ENCODE data around the gene KIF6.

Gene KIF6

GRCh38 chr6:39702265-39702664 lies 22.9 kb downstream of the KIF6 start:
- TF ChIP-seq CTCF (IDR thresholded peaks at IDR 0.05; ENCODE audit: insufficient read depth, low read length, poor library complexity, severe bottlenecking) (no peak), EZH2phosphoT487 (conservative IDR thresholded peaks at IDR 0.05; ENCODE audit: low read length) (no peak)
- Histone ChIP-seq H3K36me3 (ENCODE audit: low read length) (no peaks in the 10 kb centered on the region), H3K4me2 (ENCODE audit: low read depth, low read length, poor library complexity, severe bottlenecking) (no peak overlapping the region), H3F3A (ENCODE audit: insufficient read depth) (no peaks in the 10 kb centered on the region), H3K27me3 (ENCODE audit: low read length) (no peaks in the 10 kb centered on the region), H4K20me1 (ENCODE audit: low read depth, low read length) (no peaks in the 10 kb centered on the region), H3K27ac (ENCODE audit: low read depth, low read length) (no peak overlapping the region), H2AFZ (ENCODE audit: low read depth, low read length, severe bottlenecking) (no peak overlapping the region), H3K9me3 (ENCODE audit: insufficient read depth, low read length) (no peaks in the 10 kb centered on the region; the same call in 1 of the 2 replicates), H3K9ac (ENCODE audit: low read length) (no peak overlapping the region), H3K4me3 (ENCODE audit: insufficient read depth, low read length, poor library complexity, severe bottlenecking) (no peak overlapping the region), H3K79me2 (ENCODE audit: insufficient read depth, low read length) (no peaks in the 10 kb centered on the region), H3K9me2 (replicated peaks; ENCODE audit: insufficient read depth, low read length) (no peaks in the 10 kb centered on the region)

GRCh38 chr6:39700362-39700761 lies 24.8 kb downstream of the KIF6 start:
- H4K20me1 ChIP-seq (ENCODE audit: low read depth, low read length) = no peaks in the 10 kb centered on the region
- H3K27me3 ChIP-seq (ENCODE audit: low read length) = no peaks in the 10 kb centered on the region
- no peak overlapping the region for H3K9ac ChIP-seq (ENCODE audit: low read length)
- H3K36me3 ChIP-seq (ENCODE audit: low read length) = no peaks in the 10 kb centered on the region
- no peak overlapping the region for H2AFZ ChIP-seq (ENCODE audit: low read depth, low read length, severe bottlenecking)
- no peak overlapping the region for H3K27ac ChIP-seq (ENCODE audit: low read depth, low read length)
- H3F3A ChIP-seq (ENCODE audit: insufficient read depth) = no peaks in the 10 kb centered on the region
- no peaks in the 10 kb centered on the region; the same call in 1 of the 2 replicates for H3K9me3 ChIP-seq (ENCODE audit: insufficient read depth, low read length)
- H3K4me2 ChIP-seq (ENCODE audit: low read depth, low read length, poor library complexity, severe bottlenecking) = no peak overlapping the region
- H3K4me3 ChIP-seq (ENCODE audit: insufficient read depth, low read length, poor library complexity, severe bottlenecking) = no peak overlapping the region
- no peaks in the 10 kb centered on the region for H3K79me2 ChIP-seq (ENCODE audit: insufficient read depth, low read length)
- H3K9me2 ChIP-seq (replicated peaks; ENCODE audit: insufficient read depth, low read length) = no peaks in the 10 kb centered on the region
- TF ChIP-seq CTCF (IDR thresholded peaks at IDR 0.05; ENCODE audit: insufficient read depth, low read length, poor library complexity, severe bottlenecking) (no peak), EZH2phosphoT487 (conservative IDR thresholded peaks at IDR 0.05; ENCODE audit: low read length) (no peak)

GRCh38 chr6:39698789-39699188 lies 26.4 kb downstream of the KIF6 start:
- Histone ChIP-seq H3K4me3 (ENCODE audit: insufficient read depth, low read length, poor library complexity, severe bottlenecking) (no peak overlapping the region), H3K9me3 (ENCODE audit: insufficient read depth, low read length) (no peaks in the 10 kb centered on the region; the same call in 1 of the 2 replicates), H3K9ac (ENCODE audit: low read length) (no peak overlapping the region), H3K4me2 (ENCODE audit: low read depth, low read length, poor library complexity, severe bottlenecking) (no peak overlapping the region), H3K9me2 (replicated peaks; ENCODE audit: insufficient read depth, low read length) (no peaks in the 10 kb centered on the region), H2AFZ (ENCODE audit: low read depth, low read length, severe bottlenecking) (no peak overlapping the region), H3F3A (ENCODE audit: insufficient read depth) (no peaks in the 10 kb centered on the region), H4K20me1 (ENCODE audit: low read depth, low read length) (no peaks in the 10 kb centered on the region), H3K27me3 (ENCODE audit: low read length) (no peaks in the 10 kb centered on the region), H3K79me2 (ENCODE audit: insufficient read depth, low read length) (no peaks in the 10 kb centered on the region), H3K36me3 (ENCODE audit: low read length) (no peaks in the 10 kb centered on the region), H3K27ac (ENCODE audit: low read depth, low read length) (no peak overlapping the region)
- TF ChIP-seq CTCF (IDR thresholded peaks at IDR 0.05; ENCODE audit: insufficient read depth, low read length, poor library complexity, severe bottlenecking) = no peak
- TF ChIP-seq EZH2phosphoT487 (conservative IDR thresholded peaks at IDR 0.05; ENCODE audit: low read length) = no peak
